Loucy (cell line): ENCODE results near the gene TBL1X.

Source experiments
- H2AFZ ChIP-seq: fragments of 200-600 bp; sonication (generic); 2 replicates; pipeline ENCODE4 v1.6.0; 2016; ENCODE audit warnings: antibody characterized with exemption, mild to moderate bottlenecking, low read length, moderate library complexity
- H3F3A ChIP-seq: fragments of 200-600 bp; 2 replicates; pipeline ENCODE4 v1.6.0; 2016; ENCODE audit warnings: antibody characterized with exemption, low read depth, mild to moderate bottlenecking
- H3K27me3 ChIP-seq: fragments of 200-600 bp; sonication (generic); 2 replicates; pipeline ENCODE4 v1.6.1; 2014; ENCODE audit warnings: low read length, mild to moderate bottlenecking; ENCODE audit not compliant: insufficient read depth, poor library complexity, severe bottlenecking
- H3K36me3 ChIP-seq: fragments of 200-600 bp; sonication (generic); 2 replicates; pipeline ENCODE4 v1.6.1; 2016; ENCODE audit warnings: low read length; ENCODE audit not compliant: insufficient read depth
- H3K4me1 ChIP-seq: fragments of 200-600 bp; sonication (generic); 2 replicates; pipeline ENCODE4 v1.5.1; 2014; ENCODE audit warnings: low read length, mild to moderate bottlenecking; ENCODE audit not compliant: insufficient read depth, poor library complexity, severe bottlenecking
- H3K4me2 ChIP-seq: fragments of 200-600 bp; sonication (generic); 2 replicates; pipeline ENCODE4 v1.6.0; 2014; ENCODE audit warnings: antibody characterized with exemption, low read length, low read depth, mild to moderate bottlenecking; ENCODE audit not compliant: poor library complexity, severe bottlenecking
- H3K4me3 ChIP-seq: fragments of 200-600 bp; sonication (generic); 2 replicates; pipeline ENCODE4 v1.5.1; 2014; ENCODE audit warnings: low read length, mild to moderate bottlenecking, mixed read lengths; ENCODE audit not compliant: poor library complexity, severe bottlenecking
- H3K79me2 ChIP-seq: fragments of 200-600 bp; sonication (generic); 2 replicates; pipeline ENCODE4 v1.6.1; 2014; ENCODE audit warnings: low read length; ENCODE audit not compliant: insufficient read depth
- H3K9ac ChIP-seq: fragments of 200-600 bp; sonication (generic); 2 replicates; pipeline ENCODE4 v1.6.0; 2014; ENCODE audit warnings: mild to moderate bottlenecking, low read depth, low read length, moderate library complexity; ENCODE audit not compliant: poor library complexity, severe bottlenecking
- H3K9me2 ChIP-seq: fragments of 200-600 bp; sonication (generic); replicated peaks from 2 replicates; pipeline ENCODE4 v1.6.1; 2016; ENCODE audit warnings: low read depth, low read length, mixed read lengths
- H3K9me3 ChIP-seq: fragments of 200-600 bp; sonication (generic); 2 replicates; pipeline ENCODE4 v1.6.1; 2014; ENCODE audit warnings: mild to moderate bottlenecking, antibody characterized with exemption, low read length, low read depth; ENCODE audit not compliant: insufficient read depth
- H4K20me1 ChIP-seq: fragments of 200-600 bp; sonication (generic); 2 replicates; pipeline ENCODE4 v1.6.0; 2014; ENCODE audit warnings: antibody characterized with exemption, low read length, mild to moderate bottlenecking; ENCODE audit not compliant: insufficient read depth, poor library complexity, severe bottlenecking
- EZH2phosphoT487 ChIP-seq: fragments of 200-600 bp; IDR thresholded peaks from 2 replicates; pipeline ENCODE4 v1.6.1; 2018; ENCODE audit warnings: antibody characterized with exemption, mild to moderate bottlenecking, moderate library complexity, borderline replicate concordance
- TF ChIP-seq, protein P1 (sequence below): fragments of 200-600 bp; sonication (generic); conservative IDR thresholded peaks from 2 replicates; pipeline ENCODE4 v1.5.1; 2014; ENCODE audit warnings: mild to moderate bottlenecking, antibody characterized with exemption, low read length

Gene TBL1X

DNA sequence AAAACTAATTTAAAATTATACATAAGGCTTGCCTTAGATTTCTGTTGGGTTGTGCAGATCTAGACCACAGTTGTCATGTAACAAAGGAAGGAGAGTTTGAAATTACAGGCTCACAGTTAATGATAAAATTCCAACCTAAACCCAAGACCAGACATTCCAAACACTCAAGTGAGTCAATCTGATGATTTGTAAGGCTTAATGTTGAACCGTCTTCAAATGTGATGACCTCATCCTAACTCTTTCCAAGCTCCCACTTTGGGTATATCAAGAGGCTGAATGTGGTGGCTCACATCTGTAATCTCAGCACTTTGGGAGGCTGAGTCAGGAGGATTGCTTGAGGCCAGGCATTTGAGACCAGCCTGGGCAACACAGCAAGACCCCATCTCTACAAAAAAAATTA is 149.2 kb downstream of the TBL1X start:
- no peak overlapping the region for H3K4me3 ChIP-seq
- no peaks in the 10 kb centered on the region for H3K79me2 ChIP-seq
- TF ChIP-seq EZH2phosphoT487: no peak
- TF ChIP-seq, protein P1, sequence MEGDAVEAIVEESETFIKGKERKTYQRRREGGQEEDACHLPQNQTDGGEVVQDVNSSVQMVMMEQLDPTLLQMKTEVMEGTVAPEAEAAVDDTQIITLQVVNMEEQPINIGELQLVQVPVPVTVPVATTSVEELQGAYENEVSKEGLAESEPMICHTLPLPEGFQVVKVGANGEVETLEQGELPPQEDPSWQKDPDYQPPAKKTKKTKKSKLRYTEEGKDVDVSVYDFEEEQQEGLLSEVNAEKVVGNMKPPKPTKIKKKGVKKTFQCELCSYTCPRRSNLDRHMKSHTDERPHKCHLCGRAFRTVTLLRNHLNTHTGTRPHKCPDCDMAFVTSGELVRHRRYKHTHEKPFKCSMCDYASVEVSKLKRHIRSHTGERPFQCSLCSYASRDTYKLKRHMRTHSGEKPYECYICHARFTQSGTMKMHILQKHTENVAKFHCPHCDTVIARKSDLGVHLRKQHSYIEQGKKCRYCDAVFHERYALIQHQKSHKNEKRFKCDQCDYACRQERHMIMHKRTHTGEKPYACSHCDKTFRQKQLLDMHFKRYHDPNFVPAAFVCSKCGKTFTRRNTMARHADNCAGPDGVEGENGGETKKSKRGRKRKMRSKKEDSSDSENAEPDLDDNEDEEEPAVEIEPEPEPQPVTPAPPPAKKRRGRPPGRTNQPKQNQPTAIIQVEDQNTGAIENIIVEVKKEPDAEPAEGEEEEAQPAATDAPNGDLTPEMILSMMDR: no peak
- no peak overlapping the region for H3K4me2 ChIP-seq
- no peaks in the 10 kb centered on the region for H4K20me1 ChIP-seq
- H3K4me1 ChIP-seq: no peaks in the 10 kb centered on the region
- no peak overlapping the region for H2AFZ ChIP-seq
- H3F3A ChIP-seq: no peaks in the 10 kb centered on the region
- no peaks in the 10 kb centered on the region for H3K9me2 ChIP-seq
- no peaks in the 10 kb centered on the region for H3K36me3 ChIP-seq
- H3K9me3 ChIP-seq: no peaks in the 10 kb centered on the region
- H3K9ac ChIP-seq: no peak overlapping the region
- H3K27me3 ChIP-seq: no peaks in the 10 kb centered on the region

DNA sequence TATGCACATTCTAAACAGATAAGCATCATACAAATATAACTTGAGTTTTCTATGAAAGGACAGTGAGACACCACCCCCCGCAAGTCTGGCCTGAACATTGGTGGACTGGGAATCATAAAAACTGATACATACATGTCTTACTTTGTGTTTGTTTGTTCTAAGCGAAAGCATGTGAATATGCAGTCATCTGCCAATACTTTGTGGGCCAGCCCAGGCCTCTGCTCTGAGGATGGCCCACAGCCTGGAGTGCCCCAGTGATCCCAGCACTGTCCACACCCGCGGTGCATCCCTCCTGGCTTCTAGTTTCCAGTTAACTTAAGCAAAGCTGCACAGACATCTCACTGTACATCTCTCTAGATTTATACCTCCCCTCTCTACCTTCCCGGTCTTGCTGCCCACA is 154.3 kb downstream of the TBL1X start:
- Histone ChIP-seq H4K20me1 (no peaks in the 10 kb centered on the region), H3K27me3 (no peaks in the 10 kb centered on the region), H3K9ac (no peak overlapping the region), H3K4me1 (no peaks in the 10 kb centered on the region), H3K4me2 (no peak overlapping the region), H3K79me2 (no peaks in the 10 kb centered on the region), H3F3A (no peaks in the 10 kb centered on the region), H3K9me2 (no peaks in the 10 kb centered on the region), H2AFZ (no peak overlapping the region), H3K9me3 (no peaks in the 10 kb centered on the region), H3K36me3 (no peaks in the 10 kb centered on the region), H3K4me3 (no peak overlapping the region)
- TF ChIP-seq EZH2phosphoT487: no peak
- TF ChIP-seq, protein P1: no peak

DNA sequence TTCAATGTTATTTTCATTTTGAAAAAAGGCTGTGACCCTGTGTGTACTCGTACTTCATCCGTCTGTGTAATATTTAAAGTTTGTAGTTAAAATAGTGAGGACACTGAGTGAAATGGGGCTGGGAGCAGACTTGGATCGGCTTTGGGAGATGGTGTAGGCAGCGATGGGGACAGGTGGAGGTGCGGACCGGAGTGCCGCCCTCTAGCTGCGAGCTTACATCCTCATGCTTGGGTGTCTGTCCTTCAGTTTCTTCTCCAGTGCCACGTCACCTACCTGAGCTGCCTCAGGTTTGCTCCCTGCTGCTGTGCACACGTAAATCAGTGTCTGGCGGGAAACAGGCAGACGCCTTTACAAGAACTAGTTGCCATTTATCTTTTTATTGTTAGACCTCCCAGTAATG is 154.7 kb downstream of the TBL1X start:
- Histone ChIP-seq H3K9ac (no peak overlapping the region), H3K4me3 (no peak overlapping the region), H2AFZ (no peak overlapping the region), H4K20me1 (no peaks in the 10 kb centered on the region), H3K9me2 (no peaks in the 10 kb centered on the region), H3K27me3 (no peaks in the 10 kb centered on the region), H3K4me2 (no peak overlapping the region), H3K36me3 (no peaks in the 10 kb centered on the region), H3K9me3 (no peaks in the 10 kb centered on the region), H3F3A (no peaks in the 10 kb centered on the region), H3K79me2 (no peaks in the 10 kb centered on the region), H3K4me1 (peaks cover 2% of the 10 kb centered on the region)
- TF ChIP-seq, protein P1: no peak
- TF ChIP-seq EZH2phosphoT487: no peak
